HepG2 (cell line): Measurements from ENCODE around the gene OR1M1. TPM values are rescaled to one million over a fixed set of nuclear protein-coding genes. Genes with fewer than 3 reads are reported as not detected.

ENCODE experiments used
- ATAC-seq: fragments of 200-7000 bp; cut with Tn5 transposase; 3 replicates; pipeline ENCODE4 v1.9.1; 2020; ENCODE audit warnings: mild to moderate bottlenecking, moderate library complexity
- BruUV-seq: library from RNA; stranded (reverse); fragments of 400-500 nt; replicated peaks from 2 replicates; lab custom pipeline; 2021; lab: Mats Ljungman, UMichigan
- CTCF ChIA-PET: fragments of 300-600 bp; formaldehyde crosslinking; extraction: SDS; loops from one replicate; lab custom pipeline; 2021; ENCODE audit warnings: low total read pairs, inconsistent platforms, low intra/inter-chr PET ratio; lab: Yijun Ruan, JAX
- POLR2A ChIA-PET: fragments of 350-600 bp; sonication (Branson Sonifier 250); formaldehyde crosslinking; loops from one replicate; lab custom pipeline; 2020; ENCODE audit warnings: antibody characterized with exemption, inconsistent platforms; lab: Yijun Ruan, JAX
- DNase-seq: peaks from one replicate; pipeline ENCODE4 v3.0.0-alpha.2; 2015; ENCODE audit warnings: low spot score
- FAIRE-seq: peaks from 3 replicates; lab custom pipeline; 2011; peaks lifted over from hg19 to GRCh38; lab: Jason Lieb, UNC
- H2AFZ ChIP-seq: one replicate; pipeline ENCODE4 v1.6.1; 2011; ENCODE audit warnings: low read length, inconsistent platforms
- H3K27ac ChIP-seq: fragments of 300-600 bp; 3 replicates; pipeline ENCODE4 v1.8.0; 2011; ENCODE audit warnings: mixed run types, mild to moderate bottlenecking, mixed read lengths, low read length, inconsistent platforms; ENCODE audit not compliant: insufficient read depth; ENCODE audit errors: extremely low read length
- H3K27me3 ChIP-seq, 2 experiments: fragments of 200-600 bp in 1 of 2; 2 replicates in 1 of 2; 3 replicates in 1 of 2; pipeline versions ENCODE4 v1.6.0 to v1.8.0; 2011; ENCODE audit warnings: low read length in 2 of 2, mild to moderate bottlenecking in 2 of 2, moderate library complexity in 2 of 2, inconsistent platforms in 1 of 2; ENCODE audit not compliant: insufficient read depth in 2 of 2, control insufficient read depth in 1 of 2
- H3K36me3 ChIP-seq, 2 experiments: fragments of 200-600 bp in 1 of 2; replicated peaks in 1 of 2; 2 replicates in 1 of 2; 3 replicates in 1 of 2; pipeline versions ENCODE4 v1.5.1 to v1.8.0; 2011; ENCODE audit warnings: low read length in 2 of 2, inconsistent platforms in 1 of 2; ENCODE audit not compliant: insufficient read depth in 2 of 2, control insufficient read depth in 1 of 2
- H3K4me1 ChIP-seq: 2 replicates; pipeline ENCODE4 v1.5.1; 2012; ENCODE audit warnings: low read length, inconsistent platforms; ENCODE audit not compliant: insufficient read depth
- H3K4me2 ChIP-seq: 2 replicates; pipeline ENCODE4 v1.6.0; 2011; ENCODE audit warnings: low read depth, low read length, inconsistent platforms
- H3K4me3 ChIP-seq, 3 experiments: fragments of 200-600 bp in 1 of 3; sonication (generic), shearing (Covaris generic) in 1 of 3; replicated peaks in 1 of 3; 2 replicates each; pipeline ENCODE4 v1.5.1; 2011 to 2016; ENCODE audit warnings: low read length in 3 of 3, inconsistent platforms in 2 of 3, low read depth in 2 of 3, mild to moderate bottlenecking in 2 of 3, control low read depth in 1 of 3, mixed read lengths in 1 of 3; ENCODE audit not compliant: insufficient read depth in 1 of 3
- H3K79me2 ChIP-seq: one replicate; pipeline ENCODE4 v1.6.1; 2011; ENCODE audit warnings: low read length, inconsistent platforms; ENCODE audit not compliant: insufficient read depth
- H3K9ac ChIP-seq: 2 replicates; pipeline ENCODE4 v1.6.0; 2011; ENCODE audit warnings: mild to moderate bottlenecking, low read depth, low read length, inconsistent platforms; ENCODE audit not compliant: insufficient read depth
- H3K9me3 ChIP-seq: 2 replicates; pipeline ENCODE4 v1.5.1; 2012; ENCODE audit warnings: mild to moderate bottlenecking, low read length
- H4K20me1 ChIP-seq: 2 replicates; pipeline ENCODE4 v1.6.0; 2011; ENCODE audit warnings: inconsistent platforms, mild to moderate bottlenecking, low read length, moderate library complexity; ENCODE audit not compliant: insufficient read depth
- CEBPB ChIP-seq: IDR thresholded peaks from 2 replicates; pipeline ENCODE4 v1.6.1; 2011; ENCODE audit warnings: low read depth, low read length, improper control_type of control experiment, borderline replicate concordance
- EZH2 ChIP-seq: conservative IDR thresholded peaks from 2 replicates; pipeline ENCODE4 v1.6.1; 2012; ENCODE audit warnings: mild to moderate bottlenecking, low read depth, low read length, moderate library complexity
- HMGA1 ChIP-seq: sonication (generic); formaldehyde crosslinking; conservative IDR thresholded peaks from 2 replicates; pipeline ENCODE4 v1.4.0; 2020; ENCODE audit warnings: missing genetic modification reagents
- RARA ChIP-seq: IDR thresholded peaks from 2 replicates; pipeline ENCODE4 v1.6.1; 2016; ENCODE audit warnings: missing genetic modification reagents, missing compliant biosample characterization
- WGBS: methylation state at CpG from one replicate; pipeline ENCODE4 v1.1.6; 2017; ENCODE audit warnings: low lambda C conversion rate; 5-methylcytosine and 5-hydroxymethylcytosine counted together
- in situ Hi-C: cut with HindIII; loops from 2 replicates; pipeline ENCODE4 v1.10.0; 2017; ENCODE audit warnings: low pct_unique_long_range_greater_than_20kb; ENCODE audit not compliant: extremely low pct_ligation_motif_present
- intact Hi-C: fragments of 100-400 bp; cut with micrococcal nuclease; formaldehyde crosslinking; loops from one replicate; pipeline ENCODE4 v1.10.0; 2022; ENCODE audit not compliant: unreplicated experiment
- polyA plus RNA-seq, 8 experiments: library from polyadenylated mRNA; depleted of rRNA in 3 of 8; stranded (reverse) in 7 of 8; unstranded in 1 of 8; fragments of >200 nt; fragmentation: Illumina TruSeq in 4 of 8; extraction: Trizol in 4 of 8; gene quantifications; 2 replicates each; pipeline versions ENCODE4 v1.2.1 to v1.2.3, GENCODE V29; 2011 to 2016; ENCODE audit warnings: low read depth in 4 of 8, missing spikeins in 1 of 8, mixed read lengths in 1 of 8; ENCODE audit not compliant: insufficient read depth in 1 of 8
- total RNA-seq, 5 experiments: library from RNA; depleted of rRNA; stranded (reverse); fragments of >200 nt; fragmentation: Illumina TruSeq; extraction: Trizol; gene quantifications; 2 replicates each; pipeline ENCODE4 v1.2.3, GENCODE V29; 2016; ENCODE audit warnings: low read depth in 1 of 5
- TF ChIP-seq, protein P1 (sequence below): sonication (generic); formaldehyde crosslinking; IDR thresholded peaks from 2 replicates; pipeline ENCODE4 v1.5.0; 2020; ENCODE audit warnings: missing genetic modification reagents

Gene OR1M1
- total and polyA plus RNA-seq, 2 of the 13 experiments (the other 11 are each of a cell fraction or from before 2014, with no cell fraction given), result not detected

- H3K36me3 ChIP-seq, result no peaks in the 10 kb centered on the region
- no peaks in the 10 kb centered on the region for H3K79me2 ChIP-seq
- no peak overlapping the region for H3K27ac ChIP-seq
- CTCF ChIA-PET, result no interaction called here
- POLR2A ChIA-PET, result no interaction called here
- in situ Hi-C loops, result no loop called here
- H2AFZ ChIP-seq, result no peak overlapping the region
- WGBS, result 51% methylated on average over 9 of the region's 9 CpGs
- no TSS peak for BruUV-seq
- H4K20me1 ChIP-seq, result no peaks in the 10 kb centered on the region
- H3K4me1 ChIP-seq, result peaks cover 6% of the 10 kb centered on the region; the same call in 1 of the 2 replicates
- no peaks in the 10 kb centered on the region for H3K27me3 ChIP-seq
- intact Hi-C loops, result no loop called here
- no peaks in the 10 kb centered on the region for H3K9me3 ChIP-seq
- no peak overlapping the region for H3K4me3 ChIP-seq
- DNase-seq, result no peak
- no peak for ATAC-seq
- peak overlapping the region; percentile 8; the same call in 1 of the 2 replicates for H3K4me2 ChIP-seq
- no peak for FAIRE-seq
- H3K9ac ChIP-seq, result no peak overlapping the region
- TF ChIP-seq, protein P1, sequence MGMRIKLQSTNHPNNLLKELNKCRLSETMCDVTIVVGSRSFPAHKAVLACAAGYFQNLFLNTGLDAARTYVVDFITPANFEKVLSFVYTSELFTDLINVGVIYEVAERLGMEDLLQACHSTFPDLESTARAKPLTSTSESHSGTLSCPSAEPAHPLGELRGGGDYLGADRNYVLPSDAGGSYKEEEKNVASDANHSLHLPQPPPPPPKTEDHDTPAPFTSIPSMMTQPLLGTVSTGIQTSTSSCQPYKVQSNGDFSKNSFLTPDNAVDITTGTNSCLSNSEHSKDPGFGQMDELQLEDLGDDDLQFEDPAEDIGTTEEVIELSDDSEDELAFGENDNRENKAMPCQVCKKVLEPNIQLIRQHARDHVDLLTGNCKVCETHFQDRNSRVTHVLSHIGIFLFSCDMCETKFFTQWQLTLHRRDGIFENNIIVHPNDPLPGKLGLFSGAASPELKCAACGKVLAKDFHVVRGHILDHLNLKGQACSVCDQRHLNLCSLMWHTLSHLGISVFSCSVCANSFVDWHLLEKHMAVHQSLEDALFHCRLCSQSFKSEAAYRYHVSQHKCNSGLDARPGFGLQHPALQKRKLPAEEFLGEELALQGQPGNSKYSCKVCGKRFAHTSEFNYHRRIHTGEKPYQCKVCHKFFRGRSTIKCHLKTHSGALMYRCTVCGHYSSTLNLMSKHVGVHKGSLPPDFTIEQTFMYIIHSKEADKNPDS (CRISPR knock-in tag), result no peak
- TF ChIP-seq HMGA1 (CRISPR knock-in tag) (no peak), RARA (CRISPR knock-in tag) (no peak)
Observed at GRCh38 chr19:9040131-9040530, 46.7 kb upstream of the OR1M1 start.

DNA sequence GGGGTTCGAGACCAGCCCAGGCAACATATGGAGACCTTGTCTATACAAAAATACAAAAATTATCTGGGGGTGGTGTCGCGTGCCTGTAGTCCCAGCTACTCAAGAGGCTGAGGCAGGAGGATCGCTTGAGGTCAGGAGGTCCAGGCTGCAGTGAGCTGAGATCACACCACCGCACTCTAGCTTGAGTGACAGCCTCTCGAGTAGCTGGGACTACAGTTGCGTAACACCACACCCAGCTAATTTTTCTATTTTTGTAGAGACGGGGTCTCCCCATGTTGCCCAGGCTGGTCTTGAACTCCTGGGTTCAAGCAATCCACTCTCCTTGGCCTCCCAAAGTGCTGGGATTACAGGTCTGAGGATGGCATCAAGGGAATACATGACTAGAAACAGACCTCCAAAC lies 45.8 kb upstream of the OR1M1 start:
- no peak overlapping the region for H3K9ac ChIP-seq
- H3K4me2 ChIP-seq, result no peak overlapping the region
- 21% methylated on average over 3 of the region's 8 CpGs for WGBS
- DNase-seq (no peak), ATAC-seq (no peak), FAIRE-seq (no peak)
- no peak overlapping the region for H3K27ac ChIP-seq
- ChIA-PET CTCF (no interaction called here), POLR2A (no interaction called here)
- in situ Hi-C loops, result no loop called here
- H3K36me3 ChIP-seq, result no peaks in the 10 kb centered on the region
- H2AFZ ChIP-seq, result no peak overlapping the region
- peaks cover 6% of the 10 kb centered on the region; the same call in 1 of the 2 replicates for H3K4me1 ChIP-seq
- H3K4me3 ChIP-seq, result no peak overlapping the region
- H4K20me1 ChIP-seq, result no peaks in the 10 kb centered on the region
- BruUV-seq, result no TSS peak
- intact Hi-C loops, result no loop called here
- no peaks in the 10 kb centered on the region for H3K9me3 ChIP-seq
- no peaks in the 10 kb centered on the region for H3K27me3 ChIP-seq
- TF ChIP-seq CEBPB (peak; percentile 52; the same call in 1 of the 2 replicates), EZH2 (no peak)
- H3K79me2 ChIP-seq, result no peaks in the 10 kb centered on the region
